Suprapubic skin (tissue), 4 donors: ENCODE measurements around the gene ERC2. TPM values are rescaled to one million over a fixed set of nuclear protein-coding genes. Genes with fewer than 3 reads are reported as not detected.

Experiments used
- DNase-seq, 2 donors: peaks; one replicate each; pipeline ENCODE4 v3.0.0-alpha.2; 2019; ENCODE audit warnings: low spot score in 2 of 2
- H3K27ac ChIP-seq: fragments of 200-600 bp; sonication (generic); one replicate; pipeline ENCODE4 v1.5.1; 2019
- H3K27me3 ChIP-seq: fragments of 200-600 bp; sonication (generic); one replicate; pipeline ENCODE4 v1.5.1; 2019
- H3K36me3 ChIP-seq: fragments of 200-600 bp; sonication (generic); one replicate; pipeline ENCODE4 v1.5.1; 2019
- H3K4me1 ChIP-seq: fragments of 200-600 bp; sonication (generic); one replicate; pipeline ENCODE4 v1.5.1; 2019
- H3K4me3 ChIP-seq: fragments of 200-600 bp; sonication (generic); one replicate; pipeline ENCODE4 v1.5.1; 2019; ENCODE audit warnings: mild to moderate bottlenecking
- H3K9me3 ChIP-seq: fragments of 200-600 bp; sonication (generic); one replicate; pipeline ENCODE4 v1.5.1; 2019
- CTCF ChIP-seq, 2 donors: fragments of 200-600 bp in 1 of 2; fragments of 450-650 bp in 1 of 2; sonication (generic) in 1 of 2; IDR thresholded peaks; one replicate each; pipeline ENCODE4 v1.5.1; 2016 to 2019; ENCODE audit warnings: antibody characterized with exemption in 2 of 2, mild to moderate bottlenecking in 1 of 2, moderate library complexity in 1 of 2
- EP300 ChIP-seq: sonication (generic); formaldehyde crosslinking; IDR thresholded peaks from one replicate; pipeline ENCODE4 v1.6.1; 2017; ENCODE audit warnings: antibody characterized with exemption
- POLR2A ChIP-seq, 2 donors: fragments of 450-650 bp; IDR thresholded peaks; one replicate each; pipeline ENCODE4 v1.6.1; 2017; ENCODE audit warnings: antibody characterized with exemption in 2 of 2, mild to moderate bottlenecking in 2 of 2, moderate library complexity in 2 of 2
- POLR2AphosphoS5 ChIP-seq, 3 donors: sonication (generic); formaldehyde crosslinking; IDR thresholded peaks; one replicate each; pipeline ENCODE4 v1.6.1; 2017; ENCODE audit warnings: antibody characterized with exemption in 3 of 3
- WGBS: methylation state at CpG from one replicate; pipeline ENCODE4 v1.1.5; 2018; 5-methylcytosine and 5-hydroxymethylcytosine counted together
- total RNA-seq, 4 donors: library from RNA; depleted of rRNA; stranded (reverse); fragments of >200 nt; gene quantifications; one replicate each; pipeline ENCODE4 v1.1.0, GENCODE V29; 2016

The ERC2 gene
- total RNA-seq, 4 donors from 2014 or later = 0.21 TPM; not detected in 3

- Histone ChIP-seq H3K36me3 (no peaks in the 10 kb centered on the region), H3K27me3 (peaks cover 31% of the 10 kb centered on the region), H3K27ac (no peak overlapping the region), H3K4me1 (peaks cover 39% of the 10 kb centered on the region), H3K4me3 (peak overlapping the region; percentile 44), H3K9me3 (no peaks in the 10 kb centered on the region)
- no peak for TF ChIP-seq EP300
- TF ChIP-seq POLR2AphosphoS5 (IDR thresholded peaks at IDR 0.05) = no peak
- TF ChIP-seq POLR2A (IDR thresholded peaks at IDR 0.05) = no peak
- no peak for TF ChIP-seq CTCF (IDR thresholded peaks at IDR 0.05)
- WGBS = 4% methylated on average over 23 of the region's 42 CpGs
- DNase-seq = peak in 1 of 2 donors; percentile 61
Measured at GRCh38 chr3:55480911-55481743, 987.1 kb downstream of the ERC2 start.

- WGBS = 83% methylated on average over 9 of the region's 9 CpGs
- H3K9me3 ChIP-seq = no peaks in the 10 kb centered on the region
- H3K36me3 ChIP-seq = no peaks in the 10 kb centered on the region
- no peak overlapping the region for H3K4me3 ChIP-seq
- no peak overlapping the region for H3K27ac ChIP-seq
- H3K4me1 ChIP-seq = peaks cover 19% of the 10 kb centered on the region
- peaks cover 11% of the 10 kb centered on the region for H3K27me3 ChIP-seq
- no peak for TF ChIP-seq CTCF (IDR thresholded peaks at IDR 0.05)
- TF ChIP-seq POLR2A (IDR thresholded peaks at IDR 0.05) = no peak
- TF ChIP-seq POLR2AphosphoS5 (IDR thresholded peaks at IDR 0.05) = no peak
- TF ChIP-seq EP300 = no peak
- no peak for DNase-seq
Measured at GRCh38 chr3:55477306-55478303, 990.7 kb downstream of the ERC2 start.

GRCh38 chr3:55476515-55476914 lies 991.8 kb downstream of the ERC2 start:
- no peak for TF ChIP-seq EP300
- no peak for TF ChIP-seq CTCF (IDR thresholded peaks at IDR 0.05)
- TF ChIP-seq POLR2AphosphoS5 (IDR thresholded peaks at IDR 0.05) = no peak
- TF ChIP-seq POLR2A (IDR thresholded peaks at IDR 0.05) = no peak
- Histone ChIP-seq H3K36me3 (no peaks in the 10 kb centered on the region), H3K27me3 (no peaks in the 10 kb centered on the region), H3K4me3 (no peak overlapping the region), H3K4me1 (peaks cover 9% of the 10 kb centered on the region), H3K27ac (no peak overlapping the region), H3K9me3 (no peaks in the 10 kb centered on the region)
- DNase-seq = no peak
- WGBS = 83% methylated on average over 3 of the region's 3 CpGs

- Histone ChIP-seq H3K36me3 (no peaks in the 10 kb centered on the region), H3K4me3 (no peak overlapping the region), H3K9me3 (no peaks in the 10 kb centered on the region), H3K27me3 (no peaks in the 10 kb centered on the region), H3K27ac (no peak overlapping the region), H3K4me1 (no peaks in the 10 kb centered on the region)
- no peak for DNase-seq
- TF ChIP-seq POLR2AphosphoS5 (IDR thresholded peaks at IDR 0.05) = no peak
- TF ChIP-seq CTCF (IDR thresholded peaks at IDR 0.05) = no peak
- TF ChIP-seq POLR2A (IDR thresholded peaks at IDR 0.05) = no peak
- TF ChIP-seq EP300 = no peak
- WGBS = 88% methylated on average over 31 of the region's 44 CpGs
Measured at GRCh38 chr3:55474213-55474632, 994.0 kb downstream of the ERC2 start.
